Epithelial cell of esophagus (primary cell): ENCODE results near the gene CACNA2D1.
"Not testable (repeated sequence)": the region's sequence is repeated elsewhere in the genome, so short reads cannot be mapped to it uniquely, and the experiment has no call there.

Experiments used
- DNase-seq: peaks from one replicate; pipeline ENCODE4 v3.0.0; 2010; ENCODE audit warnings: low read depth
- H3K4me3 ChIP-seq: 2 replicates; pipeline ENCODE4 v1.5.1; 2011; ENCODE audit warnings: mild to moderate bottlenecking, low read length, control low read depth
- TF ChIP-seq, protein P1 (sequence below): IDR thresholded peaks from 2 replicates; pipeline ENCODE4 v1.5.1; 2011; ENCODE audit warnings: low read depth, mild to moderate bottlenecking, low read length, control low read depth, inconsistent platforms; ENCODE audit not compliant: insufficient read depth; ENCODE audit errors: missing control alignments

The CACNA2D1 gene

DNA sequence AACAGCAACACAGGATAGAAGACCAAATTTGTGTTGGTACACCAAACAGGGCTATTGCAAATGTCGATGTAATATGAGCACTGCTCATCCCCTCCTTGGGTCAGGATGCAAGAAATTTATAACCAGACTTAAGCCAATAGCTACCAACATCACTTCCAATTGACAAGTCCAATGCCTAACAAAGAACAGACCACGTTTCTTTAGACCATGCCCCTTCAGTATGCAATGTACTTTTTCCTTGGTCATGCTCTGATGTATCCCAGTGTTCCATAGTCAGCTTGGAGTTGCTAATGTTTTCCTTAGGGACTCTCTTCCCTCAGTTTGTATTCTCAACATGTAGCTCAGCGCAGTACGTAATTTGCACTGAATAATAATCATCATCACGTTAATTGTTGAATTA lies 7.8 kb downstream of the CACNA2D1 start:
- TF ChIP-seq, protein P1, sequence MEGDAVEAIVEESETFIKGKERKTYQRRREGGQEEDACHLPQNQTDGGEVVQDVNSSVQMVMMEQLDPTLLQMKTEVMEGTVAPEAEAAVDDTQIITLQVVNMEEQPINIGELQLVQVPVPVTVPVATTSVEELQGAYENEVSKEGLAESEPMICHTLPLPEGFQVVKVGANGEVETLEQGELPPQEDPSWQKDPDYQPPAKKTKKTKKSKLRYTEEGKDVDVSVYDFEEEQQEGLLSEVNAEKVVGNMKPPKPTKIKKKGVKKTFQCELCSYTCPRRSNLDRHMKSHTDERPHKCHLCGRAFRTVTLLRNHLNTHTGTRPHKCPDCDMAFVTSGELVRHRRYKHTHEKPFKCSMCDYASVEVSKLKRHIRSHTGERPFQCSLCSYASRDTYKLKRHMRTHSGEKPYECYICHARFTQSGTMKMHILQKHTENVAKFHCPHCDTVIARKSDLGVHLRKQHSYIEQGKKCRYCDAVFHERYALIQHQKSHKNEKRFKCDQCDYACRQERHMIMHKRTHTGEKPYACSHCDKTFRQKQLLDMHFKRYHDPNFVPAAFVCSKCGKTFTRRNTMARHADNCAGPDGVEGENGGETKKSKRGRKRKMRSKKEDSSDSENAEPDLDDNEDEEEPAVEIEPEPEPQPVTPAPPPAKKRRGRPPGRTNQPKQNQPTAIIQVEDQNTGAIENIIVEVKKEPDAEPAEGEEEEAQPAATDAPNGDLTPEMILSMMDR = no peak
- H3K4me3 ChIP-seq = no peak overlapping the region
- DNase-seq = no peak

DNA sequence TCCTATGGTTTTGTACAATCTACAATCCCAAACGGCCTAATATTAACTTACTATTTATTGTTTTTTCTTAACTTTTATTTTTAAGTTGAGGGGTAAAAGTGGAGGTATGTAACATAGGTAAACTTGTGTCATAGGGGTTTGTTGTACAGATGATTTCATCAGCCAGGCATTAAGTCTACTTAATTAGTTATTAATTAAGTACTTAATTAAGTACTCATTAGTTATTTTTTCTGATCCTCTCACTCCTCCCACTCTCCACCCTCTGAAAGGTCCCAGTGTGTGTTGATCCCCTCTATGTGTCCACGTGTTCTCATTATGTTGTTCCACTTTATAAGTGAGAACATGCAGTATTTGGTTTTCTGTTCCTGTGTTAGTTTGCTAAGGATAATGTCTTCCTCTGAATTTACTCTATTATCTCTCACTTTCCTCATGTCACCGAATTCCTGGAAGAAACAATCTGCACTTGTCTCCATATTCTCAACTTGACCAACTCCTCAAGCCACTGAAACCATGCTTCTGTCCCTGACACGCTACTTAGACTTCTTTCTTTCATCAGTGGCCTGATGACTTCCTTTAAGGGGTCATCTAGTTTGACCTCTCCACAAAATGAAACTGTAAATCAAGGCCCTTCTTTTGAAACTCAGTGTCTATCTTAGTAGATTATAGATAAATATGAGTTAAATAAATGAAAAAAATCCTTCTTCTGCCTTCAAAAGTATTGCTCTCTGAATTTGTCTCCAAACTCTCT lies 9.1 kb downstream of the CACNA2D1 start:
- H3K4me3 ChIP-seq = no peak overlapping the region
- TF ChIP-seq, protein P1 = no peak
- no peak for DNase-seq

DNA sequence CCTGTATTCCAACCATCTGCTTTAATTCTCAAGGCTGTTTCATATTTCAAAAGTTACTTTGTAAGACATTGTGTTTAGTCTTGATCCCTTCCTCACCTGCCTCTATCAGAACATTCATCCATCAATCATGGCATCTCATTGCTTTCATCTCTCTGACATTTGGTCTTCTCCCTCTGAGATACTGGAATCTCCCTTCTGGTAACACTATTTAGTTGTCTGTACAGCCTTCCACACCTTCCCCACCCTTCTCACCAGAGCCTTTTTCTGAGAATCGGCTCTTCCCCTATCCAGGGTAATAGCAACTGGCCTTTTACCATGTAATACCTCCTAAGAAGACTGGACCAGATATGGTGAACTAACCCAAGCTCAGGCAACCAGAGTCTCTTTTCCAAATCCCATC lies 10.1 kb downstream of the CACNA2D1 start:
- DNase-seq = no peak
- H3K4me3 ChIP-seq = no peak overlapping the region
- TF ChIP-seq, protein P1 = no peak

DNA sequence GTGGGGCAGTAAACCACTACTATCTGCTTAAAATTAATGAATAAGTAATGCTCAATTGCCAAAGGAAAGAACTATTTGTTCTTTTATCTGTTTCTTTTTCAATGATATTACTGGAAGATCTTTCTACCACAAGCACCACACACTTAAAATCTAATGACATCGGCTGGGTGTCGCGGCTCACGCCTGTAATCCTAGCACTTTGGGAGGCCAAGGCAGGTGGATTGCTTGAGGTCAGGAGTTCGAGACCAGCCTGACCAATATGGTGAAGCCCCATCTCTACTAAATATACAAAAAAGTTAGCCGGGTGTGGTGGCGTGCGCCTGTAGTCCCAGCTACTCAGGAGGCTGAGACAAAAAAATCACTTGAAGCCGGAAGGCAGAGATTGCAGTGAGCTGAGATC lies 10.8 kb downstream of the CACNA2D1 start:
- not testable (repeated sequence) for H3K4me3 ChIP-seq, DNase-seq

DNA sequence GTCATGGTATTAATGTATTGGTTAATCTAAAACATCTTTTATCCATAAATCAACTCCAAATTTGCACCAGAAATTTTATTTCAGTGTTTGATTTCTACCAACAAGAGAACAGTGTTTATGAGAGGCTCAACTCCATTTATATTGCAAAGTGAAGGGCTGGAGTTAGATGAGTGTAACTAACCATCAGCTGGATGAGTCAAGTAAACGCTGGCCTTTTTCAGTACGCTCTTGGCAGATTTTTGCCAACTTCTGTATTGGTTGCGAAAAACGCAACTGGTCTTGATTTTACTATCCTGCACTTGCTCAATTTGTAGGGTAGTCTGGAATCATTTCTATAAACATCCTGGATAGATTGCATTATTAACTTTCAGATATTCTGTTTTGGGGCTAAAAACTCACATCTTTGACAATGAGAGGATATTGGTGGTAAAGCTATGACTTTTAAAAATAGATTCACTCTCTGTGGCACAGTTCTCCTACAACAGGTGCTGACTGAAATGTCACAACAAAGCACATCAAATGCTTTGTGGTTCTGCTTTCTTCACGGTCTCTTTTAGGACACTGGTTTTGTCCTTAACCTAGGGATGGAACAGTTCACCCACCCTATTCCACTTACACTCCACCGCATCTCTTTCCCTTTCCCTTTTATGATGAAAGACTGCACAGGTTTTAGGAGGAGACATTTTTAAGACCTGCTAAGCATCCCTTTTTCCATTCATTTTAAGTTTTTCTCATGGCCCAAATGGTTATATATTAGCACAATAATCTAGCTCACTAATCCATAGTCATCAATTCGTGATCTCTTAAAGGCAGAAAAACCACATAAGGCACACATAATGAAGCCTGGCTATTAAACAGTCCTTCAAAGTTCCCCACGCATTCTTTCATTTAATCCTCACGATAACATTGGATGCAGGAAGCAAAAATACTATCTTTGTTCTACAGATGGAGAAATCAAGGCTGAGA lies 12.8 kb downstream of the CACNA2D1 start:
- no peak overlapping the region for H3K4me3 ChIP-seq
- no peak for DNase-seq

DNA sequence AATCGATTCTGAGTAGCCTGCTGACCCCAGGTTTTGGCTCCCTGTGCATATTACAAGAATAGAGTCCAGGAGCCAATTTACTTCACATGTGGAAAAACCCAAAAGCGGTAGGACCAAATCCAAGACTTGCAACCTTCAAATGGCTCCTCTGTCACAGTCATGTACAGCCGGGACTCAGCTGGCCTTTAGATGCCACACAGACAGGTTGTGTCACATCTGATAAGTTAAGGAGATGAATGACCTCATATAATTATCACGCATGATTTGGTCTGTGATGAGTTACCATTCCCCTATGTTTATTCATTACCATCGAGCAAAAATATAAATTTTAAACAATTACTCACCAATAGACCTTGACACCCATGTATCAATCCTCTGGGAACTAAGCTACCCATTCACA lies 14.2 kb downstream of the CACNA2D1 start:
- DNase-seq = no peak
- TF ChIP-seq, protein P1 = no peak
- H3K4me3 ChIP-seq = no peak overlapping the region

More for the DNA sequence above, 12.8 kb downstream of the CACNA2D1 start:
- TF ChIP-seq, protein P1 = no peak

DNA sequence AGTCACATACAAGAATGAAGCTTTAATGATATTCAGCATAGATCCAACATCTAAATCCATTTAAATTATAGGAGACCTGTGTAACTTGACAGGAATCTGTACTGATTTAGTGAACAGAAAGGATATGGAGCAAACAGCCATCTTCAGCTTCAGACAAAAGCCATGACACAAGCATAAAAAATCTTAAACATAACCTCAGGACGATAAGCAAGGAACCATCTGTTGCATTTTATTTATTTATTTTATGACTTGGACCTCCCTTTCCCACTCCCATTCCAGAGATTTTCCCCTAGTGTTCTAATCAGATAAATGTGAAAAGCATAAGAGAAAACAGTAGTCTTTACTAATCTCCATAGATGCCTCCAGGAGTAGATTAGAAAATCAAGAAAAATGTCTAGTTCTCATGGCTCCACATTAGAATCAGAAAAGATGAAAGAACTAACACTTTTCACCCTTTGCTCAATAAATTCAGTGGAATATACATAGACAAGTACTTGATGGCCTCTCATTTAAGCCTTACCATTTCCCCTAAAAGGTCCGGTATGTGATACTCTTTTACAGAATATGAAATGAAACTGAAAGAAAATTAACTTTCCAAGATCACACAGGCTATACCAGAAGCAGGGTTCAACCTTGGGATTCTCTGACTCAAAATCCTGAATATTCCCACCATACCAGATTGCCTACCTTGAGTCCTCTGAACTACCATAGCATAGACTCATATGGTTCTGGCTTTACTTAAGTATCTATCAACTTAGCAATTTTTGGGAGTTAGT lies 15.2 kb downstream of the CACNA2D1 start:
- TF ChIP-seq, protein P1 = no peak
- no peak for DNase-seq
- H3K4me3 ChIP-seq = no peak overlapping the region
